GM18498 (cell line): ENCODE measurements around the gene GATAD2A.

Experiments used
- ATAC-seq: cut with Tn5 transposase; IDR thresholded peaks from one replicate; pipeline ENCODE4 v1.9.1; 2021; ENCODE audit warnings: mild to moderate bottlenecking, moderate library complexity; ENCODE audit not compliant: unreplicated experiment

The GATAD2A gene

DNA sequence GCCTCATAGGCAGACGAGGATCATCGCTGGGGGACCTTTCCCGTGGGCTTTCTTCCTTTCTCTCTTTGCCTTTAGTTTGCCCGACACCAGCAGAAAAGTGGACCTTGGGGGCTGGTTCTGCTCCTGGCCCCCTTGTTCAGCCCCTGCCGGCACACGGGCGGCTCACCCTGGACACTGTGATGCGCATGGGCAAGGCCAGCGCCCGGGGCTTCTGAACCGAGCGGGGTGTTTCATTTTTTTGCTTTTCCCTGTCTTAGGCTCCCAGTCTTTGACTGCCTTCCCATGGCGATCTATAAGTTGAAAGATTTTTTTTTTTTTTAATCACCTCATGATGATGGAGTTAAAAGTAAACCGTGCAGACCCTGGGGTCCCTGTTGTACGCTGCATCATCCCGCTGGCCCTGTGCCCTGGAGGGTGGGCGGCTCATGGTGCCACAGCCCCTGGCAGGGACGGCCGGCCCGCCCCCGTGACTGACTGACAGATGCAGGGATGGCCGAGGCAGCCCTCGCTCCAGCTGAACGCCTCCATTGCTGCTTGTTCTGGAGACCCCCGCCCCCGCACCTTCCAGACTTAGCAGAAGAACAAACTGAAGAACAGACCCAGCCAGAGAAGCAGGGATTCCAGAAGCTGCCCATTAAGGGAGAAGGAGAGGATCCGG is 100.3 kb downstream of the GATAD2A start:
- ATAC-seq = no peak

DNA sequence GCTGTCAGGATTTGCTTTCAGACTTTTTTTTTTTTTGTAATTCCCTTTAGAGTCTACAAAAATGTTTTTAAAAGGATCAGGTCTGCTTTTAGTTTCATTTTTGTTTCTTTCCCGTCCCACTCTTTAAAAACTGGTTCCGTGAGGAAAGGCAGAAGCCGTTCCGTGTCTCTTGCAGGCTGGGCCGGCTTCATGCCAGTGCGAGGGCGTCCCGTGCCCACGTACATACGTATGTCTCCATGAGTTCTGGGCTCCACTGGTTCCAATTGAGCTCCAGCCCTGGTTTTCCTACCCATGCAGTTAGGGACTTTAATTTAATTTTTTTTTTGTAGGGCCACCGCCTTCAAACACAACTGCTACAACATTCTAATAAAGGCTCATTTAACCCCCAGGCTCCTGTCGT is 101.1 kb downstream of the GATAD2A start:
- no peak for ATAC-seq

DNA sequence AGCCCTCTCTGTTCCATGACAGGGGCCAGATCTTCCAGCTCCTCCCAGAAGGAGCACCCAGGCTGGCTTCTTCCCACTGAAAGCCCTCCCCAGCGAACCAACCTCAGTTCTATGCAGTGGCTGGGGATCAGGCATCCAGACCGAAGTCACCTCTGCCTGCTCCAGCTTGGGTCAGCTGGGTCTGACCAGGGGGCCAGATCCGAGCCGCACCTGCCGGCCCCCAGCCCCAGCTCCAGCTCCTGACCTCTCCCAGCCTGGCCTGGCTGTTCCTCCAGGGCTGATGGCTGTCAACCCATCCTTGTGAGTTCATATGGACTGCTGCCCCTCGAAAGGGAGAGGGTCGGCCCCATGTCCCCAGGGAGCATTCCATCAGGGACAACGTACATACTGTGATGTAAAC is 101.9 kb downstream of the GATAD2A start:
- ATAC-seq = no peak

DNA sequence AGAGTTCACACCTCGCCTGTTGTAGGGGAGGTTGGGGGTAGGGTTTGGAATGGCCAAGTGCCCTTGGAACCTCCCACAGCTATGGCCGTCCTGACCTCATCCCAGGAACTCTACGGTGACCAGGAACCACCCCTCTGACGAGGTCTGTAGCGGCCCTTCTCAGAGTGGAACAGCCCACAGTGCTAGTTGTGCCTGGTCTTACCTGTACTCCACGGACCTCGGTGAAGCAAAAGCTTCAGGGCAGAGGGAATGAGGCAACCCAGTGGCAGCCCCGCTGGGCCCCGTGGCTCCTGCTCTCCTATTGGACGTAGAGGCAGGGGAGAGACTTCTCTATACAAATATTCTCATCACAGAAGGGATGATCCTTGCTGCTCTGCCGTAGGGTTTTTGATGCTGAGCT is 102.7 kb downstream of the GATAD2A start:
- no peak for ATAC-seq

DNA sequence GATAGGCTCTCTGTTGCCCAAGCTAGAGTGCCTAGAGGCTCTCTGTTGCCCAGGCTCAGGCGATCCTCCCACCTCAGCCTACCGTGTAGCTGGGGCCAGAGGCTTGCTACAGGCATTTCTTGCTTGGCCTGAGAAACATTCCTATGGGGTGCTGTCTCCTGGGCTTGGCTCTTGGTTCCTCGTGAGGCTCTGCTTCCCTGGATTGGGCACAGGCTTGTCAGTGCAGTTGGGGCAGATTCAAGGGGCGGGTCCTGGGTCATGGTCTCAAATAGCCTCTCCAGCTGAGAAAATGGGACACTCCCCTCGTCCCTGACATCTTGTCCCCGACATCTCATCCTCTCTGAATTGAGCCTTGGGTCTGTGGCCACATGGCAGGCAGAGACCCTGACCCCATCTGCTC is 105.0 kb downstream of the GATAD2A start:
- no peak for ATAC-seq

DNA sequence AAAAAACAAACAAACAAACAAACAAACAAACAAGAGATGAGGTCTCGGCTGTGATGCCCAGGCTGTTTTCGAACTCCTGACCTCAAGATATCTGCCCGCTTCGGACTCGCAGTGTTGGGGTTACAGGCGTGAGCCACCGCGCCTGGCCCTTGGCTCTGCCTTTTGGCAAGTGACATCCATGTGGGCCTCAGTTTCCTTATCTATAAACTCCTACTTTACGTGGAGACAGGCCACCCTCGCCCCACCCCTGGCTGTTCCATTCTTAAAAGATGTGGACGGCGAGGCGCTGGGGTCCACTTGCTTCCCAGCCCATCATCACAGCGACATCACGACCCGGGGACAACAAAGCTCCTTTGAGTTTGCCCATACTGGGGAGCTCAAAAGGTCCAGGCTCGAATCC is 108.2 kb downstream of the GATAD2A start:
- no peak for ATAC-seq

DNA sequence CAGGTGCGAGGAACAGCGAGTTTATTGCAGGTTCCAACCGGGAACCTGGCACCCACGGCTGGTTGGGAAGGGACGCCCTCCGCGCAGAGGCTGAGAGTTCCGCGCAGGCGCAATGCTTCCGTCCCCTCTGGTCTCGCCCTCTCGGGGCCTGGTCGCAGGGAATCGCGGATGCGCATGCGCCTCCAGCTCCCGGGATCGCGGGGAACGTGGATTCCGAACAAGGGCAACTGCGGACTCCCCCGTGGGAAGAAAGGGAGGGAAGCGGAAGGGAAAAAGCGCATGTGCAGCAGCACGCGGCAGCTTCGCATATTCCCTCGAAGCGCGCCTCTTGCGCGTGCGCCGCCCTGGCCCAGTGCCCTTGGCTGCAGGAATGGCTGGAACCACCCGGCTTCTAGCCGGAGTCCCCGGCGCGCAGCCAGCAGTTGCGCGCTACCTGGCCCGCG is 108.8 kb downstream of the GATAD2A start:
- no peak for ATAC-seq

DNA sequence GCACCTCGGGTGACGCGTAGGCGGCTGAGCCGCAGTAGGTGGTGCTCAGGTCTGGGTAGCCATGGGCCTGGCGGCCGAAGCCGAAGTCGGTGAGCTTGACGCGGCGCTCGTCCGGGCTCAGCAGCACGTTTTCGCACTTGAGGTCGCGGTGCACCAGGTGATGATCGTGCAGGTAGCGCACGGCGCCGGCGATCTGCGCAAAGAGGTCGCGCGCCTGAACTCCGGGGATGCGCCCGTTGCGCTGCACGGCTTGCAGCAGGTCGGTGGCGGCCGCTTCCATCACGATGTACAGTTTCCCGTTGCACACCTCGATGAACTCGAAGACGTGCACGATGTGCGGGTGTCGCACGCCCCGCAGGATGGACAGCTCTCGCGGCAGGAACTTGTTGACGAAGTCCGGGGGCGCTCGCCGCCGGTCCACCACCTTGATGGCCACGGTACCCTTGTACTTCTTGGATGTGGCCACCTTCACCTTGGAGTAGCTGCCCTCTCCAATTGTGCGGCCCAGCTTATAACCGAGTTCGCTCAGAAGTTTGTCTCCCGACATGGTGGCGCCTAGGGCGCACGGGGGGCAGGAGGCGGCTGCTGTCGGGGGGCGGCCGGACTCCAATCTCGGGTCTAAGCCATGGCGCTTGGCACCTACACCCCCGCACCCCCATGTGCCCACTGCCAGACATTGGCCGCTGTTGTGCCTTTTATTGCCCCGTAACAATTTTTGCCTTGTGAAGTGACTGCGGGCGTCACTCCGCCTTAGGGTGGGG is 109.6 kb downstream of the GATAD2A start, which contains the start of gene TSSK6:
TSSK6 (minus strand) TSS at position 668 of the 761 bp plus-strand sequence; CDS start at position 547, 121 bp downstream.
- no peak for ATAC-seq

DNA sequence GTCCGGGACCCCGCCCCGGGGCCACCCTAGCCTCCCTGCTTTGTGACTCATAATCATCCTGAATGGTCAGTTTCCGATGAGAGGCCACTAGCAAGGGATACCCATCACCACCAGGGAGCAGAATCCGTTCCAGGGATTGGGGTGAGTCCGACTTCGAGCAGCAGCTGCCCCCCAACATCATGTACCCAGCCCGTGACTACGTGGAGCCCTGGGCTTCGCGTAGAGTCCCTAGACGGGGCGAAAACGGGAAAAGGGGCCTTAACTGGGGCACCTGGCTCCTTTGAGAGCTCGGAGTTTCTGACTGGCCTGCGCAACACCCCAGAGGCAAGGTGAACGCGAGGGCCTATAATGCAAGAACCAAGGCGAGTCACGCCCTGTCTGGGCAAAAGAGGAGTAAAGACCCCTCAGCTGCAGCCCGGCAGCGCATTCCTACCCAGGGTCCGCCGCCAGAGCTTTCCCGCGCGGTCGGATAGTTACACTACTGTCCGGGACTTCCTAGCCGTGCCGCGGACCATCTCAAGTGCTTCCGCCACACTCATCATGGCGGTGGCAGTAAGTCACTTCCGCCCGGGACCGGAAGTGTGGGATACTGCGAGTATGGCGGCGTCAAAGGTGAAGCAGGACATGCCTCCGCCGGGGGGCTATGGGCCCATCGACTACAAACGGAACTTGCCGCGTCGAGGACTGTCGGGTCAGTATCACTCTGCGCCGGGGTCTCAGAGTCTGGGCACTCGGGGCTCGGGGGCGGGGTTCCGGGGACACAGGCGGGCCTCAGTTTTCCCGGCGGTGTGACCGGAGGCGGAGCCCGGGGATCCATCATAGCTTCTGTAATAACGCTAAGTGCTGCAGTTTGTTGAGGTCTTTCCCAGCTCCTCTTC is 110.4 kb downstream of the GATAD2A start, which contains the start of gene NDUFA13:
NDUFA13 (plus strand) TSS at position 584 of the 878 bp plus-strand sequence; CDS start at position 598, 14 bp downstream.
- peak; percentile 88 for ATAC-seq

DNA sequence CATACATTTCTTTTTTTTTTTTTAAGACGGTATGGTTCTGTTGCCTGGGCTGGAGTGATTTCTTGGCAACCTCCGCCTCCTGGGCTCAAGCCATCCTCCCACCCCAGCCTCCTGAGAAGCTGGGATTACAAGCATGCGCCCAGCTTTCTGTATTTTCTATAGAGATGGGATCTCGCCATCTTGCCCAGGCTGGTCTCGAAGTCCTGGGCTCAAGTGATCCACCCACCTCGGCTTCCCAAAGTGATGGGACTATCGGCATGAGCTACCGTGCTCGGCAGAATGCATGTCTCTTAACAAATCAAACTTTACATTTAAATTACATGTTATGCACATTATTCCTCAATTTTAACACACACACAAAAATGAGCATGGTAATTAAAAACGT is 111.8 kb downstream of the GATAD2A start:
- ATAC-seq = no peak

DNA sequence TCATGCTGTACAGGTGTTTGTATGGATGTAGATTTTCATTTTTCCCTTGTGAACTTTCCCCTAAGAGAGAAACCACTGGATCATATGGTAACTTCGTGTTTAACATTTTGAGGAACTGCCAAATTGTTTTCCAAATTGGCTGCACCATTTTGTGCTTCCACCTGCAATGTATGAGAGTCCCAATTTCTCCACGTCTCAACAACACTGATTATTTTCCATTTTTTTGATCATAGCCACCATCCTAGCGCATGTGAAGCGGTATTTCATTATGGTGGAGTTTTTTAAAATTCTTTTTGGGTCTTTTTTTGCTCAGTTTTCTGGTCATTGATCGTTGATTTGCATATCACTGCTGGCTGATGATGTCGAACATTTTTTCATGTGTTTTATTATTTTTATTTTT is 115.5 kb downstream of the GATAD2A start:
- no peak for ATAC-seq

DNA sequence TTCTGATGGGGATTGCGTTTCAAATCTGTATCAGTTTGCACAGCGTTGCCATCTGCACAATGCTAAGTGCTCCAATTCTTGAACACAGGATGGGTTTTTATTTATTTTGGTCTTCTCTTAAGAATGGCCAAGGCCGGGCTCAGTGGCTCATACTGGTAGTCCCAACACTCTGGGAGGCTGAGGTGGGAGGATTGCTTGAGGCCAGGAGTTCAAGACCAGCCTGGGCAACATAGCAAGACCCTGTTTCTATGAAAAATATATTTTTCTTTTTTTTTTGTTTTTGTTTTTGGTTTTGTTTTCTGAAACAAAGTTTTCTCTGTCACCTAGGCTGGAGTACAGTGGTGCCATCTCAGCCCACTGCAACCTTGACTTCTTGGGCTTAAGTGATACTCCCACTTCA is 117.7 kb downstream of the GATAD2A start:
- ATAC-seq = no peak

DNA sequence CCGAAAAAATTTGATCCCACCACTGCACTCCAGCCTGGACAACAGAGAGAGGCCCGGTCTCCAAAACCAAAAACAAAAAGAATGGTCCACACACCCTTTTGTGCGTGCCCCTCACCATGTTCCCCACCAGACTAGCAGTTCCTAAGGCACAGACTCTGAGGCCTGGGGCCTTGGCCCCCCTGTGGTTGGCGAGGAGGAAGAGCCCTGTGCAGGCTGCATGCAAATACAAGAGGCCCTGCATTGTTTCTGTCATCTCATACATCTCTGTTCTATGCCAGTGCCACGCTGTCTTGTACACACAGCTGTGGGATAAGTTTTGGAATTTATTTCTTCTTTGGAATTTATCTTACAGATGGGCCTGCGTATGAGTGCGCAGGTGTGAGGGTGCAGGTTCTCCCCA is 118.6 kb downstream of the GATAD2A start:
- no peak for ATAC-seq

DNA sequence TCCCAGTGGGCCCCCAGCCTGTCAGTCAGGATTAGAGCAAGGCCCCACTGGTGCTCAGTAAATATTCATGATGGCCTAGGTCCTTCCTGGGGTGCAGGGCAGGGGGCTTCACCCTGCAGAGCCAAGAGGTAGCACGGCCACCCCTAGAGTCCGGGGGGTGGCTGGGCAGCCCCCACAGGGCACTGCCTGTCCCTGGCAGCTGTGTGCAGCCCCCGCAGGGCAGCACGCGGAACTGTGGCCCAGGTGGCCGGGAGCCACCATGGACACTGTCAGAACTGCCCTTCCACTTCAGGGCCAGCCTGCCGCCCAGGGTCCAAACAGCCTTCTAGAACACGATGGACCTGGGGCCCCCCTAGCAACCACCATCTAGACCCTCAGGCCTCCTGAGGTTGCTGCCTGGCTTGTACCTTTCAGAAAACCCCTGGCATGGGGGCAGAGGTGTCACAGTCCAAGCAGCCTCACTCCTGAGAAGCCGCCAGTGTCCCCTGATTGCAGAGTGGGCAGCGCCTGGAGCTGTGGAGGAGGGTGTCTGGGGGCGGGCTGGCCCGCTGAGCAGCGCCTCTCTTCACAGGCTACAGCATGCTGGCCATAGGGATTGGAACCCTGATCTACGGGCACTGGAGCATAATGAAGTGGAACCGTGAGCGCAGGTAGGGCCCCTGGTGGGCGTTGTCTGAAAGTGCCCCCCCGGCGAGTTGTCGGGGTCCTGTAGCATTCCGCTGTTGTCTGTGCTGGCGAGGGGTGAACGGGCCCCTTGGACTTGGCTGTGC is 120.3 kb downstream of the GATAD2A start:
- no peak for ATAC-seq

DNA sequence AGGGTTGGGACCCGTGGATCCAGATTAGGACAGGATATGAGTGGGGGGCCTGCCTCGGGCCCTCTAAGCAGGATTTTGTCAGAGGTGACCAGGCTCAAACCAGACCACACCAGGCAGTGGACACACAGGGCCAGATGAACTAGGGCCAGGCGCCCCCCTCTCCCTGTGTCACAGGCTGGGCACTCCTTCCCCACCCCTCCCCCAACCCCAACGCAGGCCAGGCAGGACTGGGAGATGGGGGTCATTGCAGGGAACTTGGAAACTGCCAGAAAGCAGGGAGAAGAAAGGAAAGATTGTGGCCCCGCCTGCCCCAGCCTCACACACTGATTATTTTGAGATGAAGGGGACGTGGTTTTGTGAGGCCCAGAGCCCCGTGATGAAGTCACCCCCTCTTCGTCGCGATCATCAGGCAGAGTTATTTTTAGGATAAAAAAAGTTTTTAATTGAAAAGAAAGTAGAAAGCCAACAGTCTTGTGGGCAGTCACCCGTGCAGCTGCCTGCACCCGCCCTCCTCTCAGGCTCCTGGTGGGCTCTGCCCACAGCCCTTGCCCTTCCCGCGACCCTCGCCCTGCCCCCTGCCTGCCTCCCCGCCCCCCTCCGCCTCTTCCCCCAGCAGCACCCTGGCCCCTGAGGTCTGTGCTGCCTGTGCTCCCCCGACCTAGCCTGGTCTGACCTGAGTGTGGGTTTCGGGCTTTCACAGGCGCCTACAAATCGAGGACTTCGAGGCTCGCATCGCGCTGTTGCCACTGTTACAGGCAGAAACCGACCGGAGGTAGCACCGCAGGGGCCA is 121.3 kb downstream of the GATAD2A start:
- no peak for ATAC-seq

DNA sequence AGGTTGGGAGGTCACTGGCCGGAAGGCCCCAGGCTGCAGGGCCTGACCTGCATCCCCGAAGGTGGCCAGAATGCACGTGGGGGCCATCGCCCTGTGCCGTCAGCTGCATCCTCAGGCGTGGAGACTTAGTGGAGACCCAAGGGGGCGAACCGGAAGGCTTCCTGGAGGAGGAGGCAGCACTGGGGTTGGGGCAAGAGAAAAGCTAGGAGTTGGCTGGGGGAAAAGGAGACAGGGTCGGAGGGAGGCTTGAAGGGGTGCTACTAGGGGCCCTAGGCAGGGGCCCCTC is 121.8 kb downstream of the GATAD2A start:
- ATAC-seq = no peak

DNA sequence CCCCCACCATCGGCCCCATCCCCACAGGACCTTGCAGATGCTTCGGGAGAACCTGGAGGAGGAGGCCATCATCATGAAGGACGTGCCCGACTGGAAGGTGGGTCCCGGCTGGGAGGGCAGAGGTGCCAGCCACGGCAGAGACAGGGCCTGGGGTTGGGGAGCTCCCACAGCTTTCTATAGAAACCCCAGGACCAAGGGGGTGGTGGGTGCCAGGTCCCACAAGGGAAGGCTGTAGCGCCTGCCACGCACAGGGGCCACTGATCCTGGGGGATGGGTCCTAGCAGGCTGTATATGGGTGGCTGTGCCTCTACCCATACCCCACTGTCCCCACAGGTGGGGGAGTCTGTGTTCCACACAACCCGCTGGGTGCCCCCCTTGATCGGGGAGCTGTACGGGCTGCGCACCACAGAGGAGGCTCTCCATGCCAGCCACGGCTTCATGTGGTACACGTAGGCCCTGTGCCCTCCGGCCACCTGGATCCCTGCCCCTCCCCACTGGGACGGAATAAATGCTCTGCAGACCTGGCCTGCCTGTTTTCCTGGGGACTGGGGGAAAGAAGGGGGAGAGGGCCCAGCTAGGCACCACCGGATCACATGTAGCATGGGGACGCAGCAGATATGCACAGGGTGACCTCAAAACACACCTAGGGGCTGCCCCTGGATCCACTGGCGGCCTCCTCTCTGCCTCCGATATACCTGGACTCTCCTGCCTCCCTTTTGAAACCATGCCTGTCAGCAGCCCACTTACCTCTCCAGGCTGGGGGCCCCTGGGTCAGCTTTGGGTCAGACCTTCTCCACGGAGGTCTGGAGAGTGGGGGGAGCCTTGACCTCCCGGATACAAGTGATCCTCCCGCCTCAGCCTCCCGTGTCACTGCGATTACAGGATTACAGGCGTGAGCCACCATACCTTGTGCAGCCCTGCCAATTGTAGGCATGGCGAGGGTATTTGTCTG is 122.5 kb downstream of the GATAD2A start:
- no peak for ATAC-seq

DNA sequence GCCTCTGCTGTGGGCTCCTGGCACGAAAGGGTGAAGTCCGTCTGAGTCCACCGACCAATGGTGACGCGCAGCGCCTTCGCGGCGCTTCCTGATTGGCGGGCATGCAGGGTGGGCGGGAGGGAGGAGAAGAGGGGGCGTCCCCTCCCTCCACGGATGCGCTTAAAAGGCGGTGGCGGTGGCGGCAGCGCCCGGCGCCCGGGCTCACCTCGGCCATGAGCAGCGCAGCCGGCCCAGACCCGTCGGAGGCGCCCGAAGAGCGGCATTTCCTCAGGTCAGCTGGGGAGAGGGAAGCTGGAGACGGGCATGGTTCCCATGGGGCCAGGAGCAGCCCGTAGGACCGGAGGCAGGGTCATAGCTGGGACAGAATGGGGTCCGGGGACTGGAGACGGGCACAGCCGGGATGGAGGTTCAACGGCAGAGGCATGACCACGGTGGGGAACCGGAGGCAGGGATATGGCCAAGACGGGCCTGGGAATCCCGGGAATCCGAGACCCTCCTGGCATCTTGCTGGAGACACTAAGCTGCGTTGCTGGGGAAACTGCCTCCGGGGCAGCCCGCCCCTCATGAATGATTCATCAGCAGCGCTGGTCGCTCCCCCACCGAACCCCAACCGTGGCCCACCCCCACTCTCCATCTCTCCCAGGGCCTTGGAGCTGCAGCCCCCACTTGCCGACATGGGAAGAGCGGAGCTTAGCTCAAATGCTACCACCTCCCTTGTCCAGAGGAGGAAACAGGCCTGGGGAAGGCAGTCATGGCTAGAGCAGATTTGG is 123.4 kb downstream of the GATAD2A start, which contains the start of gene YJEFN3:
YJEFN3 (plus strand) TSS at position 191 of the 770 bp plus-strand sequence; CDS start at position 213, 22 bp downstream.
- ATAC-seq = no peak
